ENCODE results near the gene LAMA3.

Gene LAMA3

DNA sequence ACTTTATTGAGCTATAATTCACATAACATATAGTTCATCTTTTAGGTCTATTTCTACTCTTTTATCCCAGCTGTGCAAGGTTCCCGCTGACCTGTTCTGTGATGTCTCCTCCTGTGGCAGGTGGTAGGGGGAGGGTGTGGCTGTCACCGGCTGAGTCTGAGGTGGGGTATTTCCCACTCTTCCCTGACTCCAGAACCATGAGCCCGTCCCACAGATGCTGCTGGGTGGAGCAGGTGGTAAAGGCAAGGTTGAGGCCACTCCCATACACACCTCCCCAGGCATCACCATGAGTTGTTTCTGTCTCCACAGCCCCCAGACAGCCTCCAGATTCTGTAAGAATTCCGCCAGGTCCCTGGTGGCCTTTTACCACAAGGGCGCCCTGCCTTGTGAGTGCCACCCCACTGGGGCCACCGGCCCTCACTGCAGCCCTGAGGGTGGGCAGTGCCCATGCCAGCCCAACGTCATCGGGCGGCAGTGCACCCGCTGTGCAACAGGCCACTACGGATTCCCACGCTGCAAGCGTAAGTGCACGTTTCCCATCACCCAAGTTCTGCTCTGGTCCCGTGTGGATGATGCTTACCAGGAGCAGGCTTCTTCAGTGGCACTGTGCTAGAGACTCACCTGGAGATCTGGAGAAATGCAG, 156.9 kb downstream of the LAMA3 start:
- DNase-seq (ENCODE audit: low read depth), result no peak
- TF ChIP-seq, protein P1, sequence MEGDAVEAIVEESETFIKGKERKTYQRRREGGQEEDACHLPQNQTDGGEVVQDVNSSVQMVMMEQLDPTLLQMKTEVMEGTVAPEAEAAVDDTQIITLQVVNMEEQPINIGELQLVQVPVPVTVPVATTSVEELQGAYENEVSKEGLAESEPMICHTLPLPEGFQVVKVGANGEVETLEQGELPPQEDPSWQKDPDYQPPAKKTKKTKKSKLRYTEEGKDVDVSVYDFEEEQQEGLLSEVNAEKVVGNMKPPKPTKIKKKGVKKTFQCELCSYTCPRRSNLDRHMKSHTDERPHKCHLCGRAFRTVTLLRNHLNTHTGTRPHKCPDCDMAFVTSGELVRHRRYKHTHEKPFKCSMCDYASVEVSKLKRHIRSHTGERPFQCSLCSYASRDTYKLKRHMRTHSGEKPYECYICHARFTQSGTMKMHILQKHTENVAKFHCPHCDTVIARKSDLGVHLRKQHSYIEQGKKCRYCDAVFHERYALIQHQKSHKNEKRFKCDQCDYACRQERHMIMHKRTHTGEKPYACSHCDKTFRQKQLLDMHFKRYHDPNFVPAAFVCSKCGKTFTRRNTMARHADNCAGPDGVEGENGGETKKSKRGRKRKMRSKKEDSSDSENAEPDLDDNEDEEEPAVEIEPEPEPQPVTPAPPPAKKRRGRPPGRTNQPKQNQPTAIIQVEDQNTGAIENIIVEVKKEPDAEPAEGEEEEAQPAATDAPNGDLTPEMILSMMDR (conservative IDR thresholded peaks at IDR 0.05; ENCODE audit: low read depth, low read length), result no peak
- H3K4me3 ChIP-seq (ENCODE audit: low read length), result no peak overlapping the region

DNA sequence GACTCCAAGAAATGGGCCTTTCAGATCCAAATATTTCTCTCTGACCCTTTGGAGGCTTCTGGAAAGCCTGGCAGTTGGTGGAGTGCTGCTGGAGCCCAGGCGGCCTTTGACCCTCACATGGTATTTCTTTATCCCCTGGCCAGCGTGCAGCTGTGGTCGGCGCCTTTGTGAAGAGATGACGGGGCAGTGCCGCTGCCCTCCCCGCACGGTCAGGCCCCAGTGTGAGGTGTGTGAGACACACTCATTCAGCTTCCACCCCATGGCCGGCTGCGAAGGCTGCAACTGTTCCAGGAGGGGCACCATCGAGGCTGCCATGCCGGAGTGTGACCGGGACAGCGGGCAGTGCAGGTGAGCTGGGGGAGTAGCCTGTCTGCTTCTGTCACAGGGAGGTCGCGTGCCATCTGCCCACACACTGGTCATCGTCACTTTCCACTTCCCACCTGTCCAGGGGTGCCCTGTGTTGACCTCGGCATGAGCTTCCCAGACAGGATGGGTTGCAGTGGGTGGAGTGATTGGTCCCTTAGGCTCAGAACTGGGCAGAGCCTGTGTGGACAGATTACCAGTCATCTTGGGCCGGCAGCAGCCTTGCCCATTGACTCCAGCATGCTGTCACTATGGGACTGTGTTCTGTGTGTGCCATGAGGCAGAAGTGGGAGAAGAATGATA, 158.2 kb downstream of the LAMA3 start:
- no peak overlapping the region for H3K4me3 ChIP-seq (ENCODE audit: low read length)
- TF ChIP-seq, protein P1 (conservative IDR thresholded peaks at IDR 0.05; ENCODE audit: low read depth, low read length), result no peak
- DNase-seq (ENCODE audit: low read depth), result no peak

DNA sequence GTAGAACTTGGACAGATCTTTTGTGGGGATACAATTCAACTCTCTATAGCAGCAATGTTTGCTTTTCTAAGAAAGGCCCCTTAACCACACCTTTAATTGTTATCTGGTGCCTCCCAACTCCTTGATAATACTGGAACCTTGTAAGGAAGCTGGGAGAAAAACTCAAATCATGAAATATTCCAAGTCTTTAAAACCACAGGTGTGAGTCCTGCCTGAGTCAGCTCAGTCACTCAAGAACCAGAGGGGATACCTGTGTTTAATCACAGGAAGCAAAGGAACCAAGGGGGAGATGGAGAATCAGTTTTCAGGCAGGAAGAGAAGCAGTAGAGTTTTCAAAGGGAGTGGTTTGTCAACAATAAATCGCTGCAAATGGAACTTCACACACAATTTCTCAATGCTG, 159.9 kb downstream of the LAMA3 start:
- TF ChIP-seq, protein P1 (conservative IDR thresholded peaks at IDR 0.05; ENCODE audit: low read depth, low read length), result no peak
- no peak overlapping the region for H3K4me3 ChIP-seq (ENCODE audit: low read length)
- DNase-seq (ENCODE audit: low read depth), result no peak

DNA sequence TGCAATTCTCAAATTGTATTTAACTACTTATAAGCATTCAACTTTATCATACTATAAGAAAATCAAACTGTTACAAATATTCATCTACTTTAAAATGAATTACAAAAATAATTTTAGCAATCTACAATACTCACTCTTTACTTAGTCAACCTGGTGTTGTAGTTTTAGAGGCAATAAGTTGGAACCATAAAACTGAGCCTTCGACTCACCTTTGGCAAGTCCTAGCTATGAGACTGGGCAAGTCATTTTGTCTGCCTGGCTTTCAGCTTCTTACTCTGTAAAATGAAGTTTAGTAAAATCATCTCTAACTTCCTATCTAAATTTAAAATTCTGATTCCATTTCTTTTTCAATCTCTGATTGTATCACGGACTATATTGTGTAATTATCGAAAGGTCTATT, 161.0 kb downstream of the LAMA3 start:
- no peak overlapping the region for H3K4me3 ChIP-seq (ENCODE audit: low read length)
- no peak for DNase-seq (ENCODE audit: low read depth)
- TF ChIP-seq, protein P1 (conservative IDR thresholded peaks at IDR 0.05; ENCODE audit: low read depth, low read length), result no peak

DNA sequence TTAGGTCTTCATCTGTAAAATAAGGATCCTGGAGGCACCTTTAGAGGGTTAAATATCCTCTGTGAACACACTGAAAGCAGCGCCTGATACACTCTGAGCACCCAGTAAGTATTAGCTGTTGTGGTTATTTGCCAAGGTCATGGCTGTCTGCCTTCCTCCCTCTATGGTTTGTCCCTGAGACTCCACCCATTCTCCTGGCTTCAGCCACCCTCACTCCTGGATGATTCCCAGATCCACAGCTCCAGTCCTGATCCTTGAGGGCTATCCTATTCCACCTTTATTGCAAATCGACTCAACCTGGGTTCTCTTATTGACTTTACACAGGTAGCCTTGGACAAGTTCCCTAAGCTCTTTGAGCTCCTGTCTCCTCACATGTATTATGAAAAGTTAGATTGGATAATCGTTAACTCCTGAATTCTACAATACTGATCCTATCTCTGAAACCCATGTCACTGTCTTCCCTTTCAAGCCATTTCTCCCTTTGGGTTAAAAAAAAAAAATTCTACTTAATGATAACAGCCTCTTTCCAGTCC, 162.3 kb downstream of the LAMA3 start:
- DNase-seq (ENCODE audit: low read depth), result no peak
- H3K4me3 ChIP-seq (ENCODE audit: low read length), result no peak overlapping the region
- TF ChIP-seq, protein P1 (conservative IDR thresholded peaks at IDR 0.05; ENCODE audit: low read depth, low read length), result no peak

DNA sequence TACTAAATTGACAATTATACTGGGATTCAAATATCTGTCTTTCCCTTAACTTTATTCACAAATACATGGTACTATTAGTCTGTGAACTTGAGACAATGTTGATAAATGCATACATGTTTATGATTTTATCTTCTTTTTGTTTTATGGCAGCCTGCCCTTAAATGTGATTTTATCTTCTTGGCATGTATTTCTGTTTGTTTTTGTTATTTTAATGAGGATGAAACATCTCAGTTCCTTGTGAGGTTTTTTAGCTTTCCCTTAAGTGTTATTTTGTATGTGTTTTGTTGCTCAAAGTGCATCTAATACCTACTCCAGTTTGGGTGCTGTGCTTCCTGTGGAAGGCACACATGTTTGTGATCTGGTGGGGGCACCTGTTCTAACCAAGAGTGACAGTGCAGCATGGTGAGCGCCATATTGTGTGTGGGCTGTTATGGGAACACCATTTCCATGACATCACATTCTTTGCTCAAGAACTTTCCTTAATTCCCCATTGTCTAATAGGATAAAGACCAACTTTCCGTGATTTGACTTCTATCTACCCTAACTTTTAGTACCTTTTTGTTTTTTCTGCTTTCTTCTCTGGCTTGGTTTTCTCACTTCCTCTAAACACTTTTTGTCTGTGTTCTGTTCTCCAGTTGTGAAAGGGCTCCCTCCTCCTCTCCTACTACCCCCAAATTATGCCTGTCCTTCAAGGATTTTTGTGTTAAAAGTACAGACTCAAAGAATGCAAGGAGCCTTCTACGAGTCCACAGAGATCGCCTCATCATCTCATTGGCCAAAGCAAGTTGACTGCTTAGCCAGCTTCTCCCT, 163.2 kb downstream of the LAMA3 start:
- no peak for DNase-seq (ENCODE audit: low read depth)
- no peak overlapping the region for H3K4me3 ChIP-seq (ENCODE audit: low read length)
- TF ChIP-seq, protein P1 (conservative IDR thresholded peaks at IDR 0.05; ENCODE audit: low read depth, low read length), result no peak

All from retinal pigment epithelial cell (primary cell).